Neural cell (in vitro differentiated cells): ENCODE measurements around the gene KCTD14. TPM values are rescaled to one million over a fixed set of nuclear protein-coding genes. Genes with fewer than 3 reads are reported as not detected.
"Not testable (repeated sequence)": the region's sequence is repeated elsewhere in the genome, so short reads cannot be mapped to it uniquely, and the experiment has no call there.

Source experiments
- H2AFZ ChIP-seq: fragments of 200-600, 300-800 bp; sonication (generic), shearing (Covaris generic); 2 replicates; pipeline ENCODE4 v1.6.0; 2014; ENCODE audit warnings: low read depth, mild to moderate bottlenecking, antibody characterized with exemption, low read length, moderate library complexity
- H3F3A ChIP-seq: fragments of 200-600 bp; shearing (Covaris generic); 2 replicates; pipeline ENCODE4 v1.6.1; 2016; ENCODE audit warnings: mild to moderate bottlenecking, moderate library complexity, mixed read lengths, antibody characterized with exemption, low read length; ENCODE audit not compliant: insufficient read depth, poor library complexity, severe bottlenecking
- H3K27ac ChIP-seq: fragments of 200-600, 300-800 bp; sonication (generic), shearing (Covaris generic); 2 replicates; pipeline ENCODE4 v1.5.1; 2014; ENCODE audit warnings: mild to moderate bottlenecking, low read length, moderate library complexity
- H3K27me3 ChIP-seq: fragments of 300-800, 200-600 bp; sonication (generic), shearing (Covaris generic); 2 replicates; pipeline ENCODE4 v1.6.0; 2014; ENCODE audit warnings: mild to moderate bottlenecking, low read depth, low read length, moderate library complexity; ENCODE audit not compliant: insufficient read depth
- H3K36me3 ChIP-seq: fragments of 300-800, 200-600 bp; sonication (generic), shearing (Covaris generic); 2 replicates; pipeline ENCODE4 v1.5.1; 2014; ENCODE audit warnings: mild to moderate bottlenecking, antibody characterized with exemption, low read length, moderate library complexity; ENCODE audit not compliant: insufficient read depth
- H3K4me2 ChIP-seq: fragments of 300-800, 200-600 bp; sonication (generic), shearing (Covaris generic); 2 replicates; pipeline ENCODE4 v1.6.0; 2014; ENCODE audit warnings: mild to moderate bottlenecking, low read length
- H3K4me3 ChIP-seq: fragments of 300-800, 200-600 bp; sonication (generic), shearing (Covaris generic); 2 replicates; pipeline ENCODE4 v1.5.1; 2014; ENCODE audit warnings: mild to moderate bottlenecking, low read length, moderate library complexity
- H3K79me2 ChIP-seq: fragments of 200-600 bp; shearing (Covaris generic); replicated peaks from 2 replicates; pipeline ENCODE4 v1.6.0; 2014; ENCODE audit warnings: mild to moderate bottlenecking, low read length, moderate library complexity; ENCODE audit not compliant: insufficient read depth
- H3K9ac ChIP-seq: fragments of 300-800, 200-600 bp; sonication (generic), shearing (Covaris generic); 2 replicates; pipeline ENCODE4 v1.6.1; 2016; ENCODE audit warnings: mild to moderate bottlenecking, low read length, mixed read lengths
- H3K9me2 ChIP-seq: fragments of 200-600 bp; shearing (Covaris generic); 2 replicates; pipeline ENCODE4 v1.6.1; 2016; ENCODE audit warnings: mild to moderate bottlenecking, low read length, mixed read lengths; ENCODE audit not compliant: insufficient read depth
- H3K9me3 ChIP-seq: fragments of 200-600, 300-800 bp; sonication (generic), shearing (Covaris generic); 2 replicates; pipeline ENCODE4 v1.6.1; 2016; ENCODE audit warnings: mild to moderate bottlenecking, mixed run types, low read length, moderate library complexity, mixed read lengths
- H4K20me1 ChIP-seq: fragments of 200-600 bp; shearing (Covaris generic); 2 replicates; pipeline ENCODE4 v1.6.1; 2016; ENCODE audit warnings: mild to moderate bottlenecking, mixed run types; ENCODE audit not compliant: insufficient read depth
- CTCF ChIP-seq: fragments of 450-650 bp; IDR thresholded peaks from 2 replicates; pipeline ENCODE4 v1.5.1; 2014; ENCODE audit warnings: antibody characterized with exemption, mild to moderate bottlenecking, moderate library complexity; ENCODE audit not compliant: poor library complexity, severe bottlenecking
- EP300 ChIP-seq: fragments of 450-650 bp; conservative IDR thresholded peaks from 2 replicates; pipeline ENCODE4 v1.6.1; 2014; ENCODE audit warnings: antibody characterized with exemption, mild to moderate bottlenecking, moderate library complexity; ENCODE audit not compliant: poor library complexity, severe bottlenecking
- EZH2 ChIP-seq: fragments of 200-600, 300-800 bp; shearing (Covaris generic), sonication (generic); IDR thresholded peaks from 2 replicates; pipeline ENCODE4 v1.6.1; 2014; ENCODE audit warnings: antibody characterized with exemption, low read length, borderline replicate concordance, mild to moderate bottlenecking; ENCODE audit not compliant: insufficient read depth, poor library complexity, severe bottlenecking
- MXI1 ChIP-seq: fragments of 450-650 bp; conservative IDR thresholded peaks from 2 replicates; pipeline ENCODE4 v1.6.1; 2014; ENCODE audit warnings: antibody characterized with exemption, mild to moderate bottlenecking; ENCODE audit not compliant: poor library complexity, severe bottlenecking
- POLR2AphosphoS5 ChIP-seq: IDR thresholded peaks from 2 replicates; pipeline ENCODE4 v1.6.1; 2012
- RAD21 ChIP-seq: fragments of 450-650 bp; conservative IDR thresholded peaks from 2 replicates; pipeline ENCODE4 v1.6.1; 2014; ENCODE audit warnings: antibody characterized with exemption, mild to moderate bottlenecking, moderate library complexity
- REST ChIP-seq: IDR thresholded peaks from 2 replicates; pipeline ENCODE4 v1.6.1; 2012; ENCODE audit warnings: borderline replicate concordance
- SMC3 ChIP-seq: fragments of 450-650 bp; conservative IDR thresholded peaks from 2 replicates; pipeline ENCODE4 v1.6.1; 2014; ENCODE audit warnings: antibody characterized with exemption, mild to moderate bottlenecking, moderate library complexity; ENCODE audit not compliant: poor library complexity
- TAF1 ChIP-seq: IDR thresholded peaks from 2 replicates; pipeline ENCODE4 v1.6.1; 2012; ENCODE audit warnings: low read depth
- polyA plus RNA-seq: library from polyadenylated mRNA; depleted of rRNA; stranded (reverse); fragments of >200 nt; gene quantifications from 2 replicates; pipeline ENCODE4 v1.2.3, GENCODE V29; 2014

Gene KCTD14
- polyA plus RNA-seq, 1 donor from 2014 or later: 0.32 TPM

- no peaks in the 10 kb centered on the region for H3K9me2 ChIP-seq
- H3K36me3 ChIP-seq: no peaks in the 10 kb centered on the region
- peak overlapping the region; percentile 61 for H3K4me2 ChIP-seq
- peak overlapping the region; percentile 49 for H3K9ac ChIP-seq
- H3K4me3 ChIP-seq: peak overlapping the region; percentile 40
- H3K27ac ChIP-seq: peak overlapping the region; percentile 81
- H2AFZ ChIP-seq: peak overlapping the region; percentile 52
- no peak for TF ChIP-seq MXI1
- no peak for TF ChIP-seq RAD21
- H4K20me1 ChIP-seq: no peaks in the 10 kb centered on the region
- H3F3A ChIP-seq: no peaks in the 10 kb centered on the region
- H3K27me3 ChIP-seq: peaks cover 10% of the 10 kb centered on the region
- no peaks in the 10 kb centered on the region for H3K79me2 ChIP-seq
- no peaks in the 10 kb centered on the region for H3K9me3 ChIP-seq
Observed at GRCh38 chr11:78019808-78020207, 3.3 kb downstream of the KCTD14 start.

- H4K20me1 ChIP-seq: no peaks in the 10 kb centered on the region
- no peak overlapping the region for H3K27ac ChIP-seq
- no peaks in the 10 kb centered on the region for H3K9me2 ChIP-seq
- H3K4me2 ChIP-seq: no peak overlapping the region
- no peak overlapping the region for H3K9ac ChIP-seq
- no peaks in the 10 kb centered on the region for H3F3A ChIP-seq
- H3K36me3 ChIP-seq: no peaks in the 10 kb centered on the region
- H3K9me3 ChIP-seq: no peaks in the 10 kb centered on the region
- TF ChIP-seq EZH2 (no peak), REST (no peak)
- no peak overlapping the region for H3K4me3 ChIP-seq
- H3K27me3 ChIP-seq: no peaks in the 10 kb centered on the region
- H2AFZ ChIP-seq: no peak overlapping the region
- H3K79me2 ChIP-seq: no peaks in the 10 kb centered on the region
Observed at GRCh38 chr11:78015878-78016277, 7.2 kb downstream of the KCTD14 start.

GRCh38 chr11:78014937-78015520 is 8.0 kb downstream of the KCTD14 start:
- H3K4me3 ChIP-seq, H3K9ac ChIP-seq, H3K79me2 ChIP-seq, H3K36me3 ChIP-seq, H3K27me3 ChIP-seq, H3K27ac ChIP-seq, H3K4me2 ChIP-seq, H2AFZ ChIP-seq, H4K20me1 ChIP-seq, H3F3A ChIP-seq, H3K9me2 ChIP-seq, H3K9me3 ChIP-seq: not testable (repeated sequence)

- Histone ChIP-seq H3K4me2 (no peak overlapping the region), H3K9me3 (no peaks in the 10 kb centered on the region), H3K9ac (no peak overlapping the region), H3K36me3 (no peaks in the 10 kb centered on the region), H3K9me2 (no peaks in the 10 kb centered on the region), H4K20me1 (no peaks in the 10 kb centered on the region), H3F3A (no peaks in the 10 kb centered on the region), H3K27ac (no peak overlapping the region), H3K27me3 (no peaks in the 10 kb centered on the region), H2AFZ (no peak overlapping the region), H3K79me2 (no peaks in the 10 kb centered on the region), H3K4me3 (no peak overlapping the region)
- TF ChIP-seq MXI1: no peak
- no peak for TF ChIP-seq REST
- TF ChIP-seq CTCF: no peak
- no peak for TF ChIP-seq EP300
- no peak for TF ChIP-seq EZH2
- TF ChIP-seq RAD21: no peak
- no peak for TF ChIP-seq TAF1
- no peak for TF ChIP-seq SMC3
- no peak for TF ChIP-seq POLR2AphosphoS5
Observed at GRCh38 chr11:78011301-78011700, 11.8 kb downstream of the KCTD14 start.
